HG03575 (cell line): ENCODE data around the gene GPR155.
"Not testable (repeated sequence)": the region's sequence is repeated elsewhere in the genome, so short reads cannot be mapped to it uniquely, and the experiment has no call there.

Source experiments
- ATAC-seq: cut with Tn5 transposase; IDR thresholded peaks from one replicate; pipeline ENCODE4 v1.9.1; 2021; ENCODE audit not compliant: unreplicated experiment, insufficient number of reproducible peaks, low FRiP score; ENCODE audit errors: extremely low read depth

Gene GPR155

GRCh38 chr2:174390303-174390702, 96.5 kb downstream of the GPR155 start:
- not testable (repeated sequence) for ATAC-seq

GRCh38 chr2:174389542-174389941, 97.3 kb downstream of the GPR155 start:
- no peak for ATAC-seq

GRCh38 chr2:174388706-174389105, 98.1 kb downstream of the GPR155 start:
- ATAC-seq: not testable (repeated sequence)

- no peak for ATAC-seq
Measured at GRCh38 chr2:174385201-174385600, 101.6 kb downstream of the GPR155 start.

- no peak for ATAC-seq
Measured at GRCh38 chr2:174383796-174384195, 103.0 kb downstream of the GPR155 start.
